Measurements from ENCODE around the gene ABCC3. TPM values are rescaled to one million over a fixed set of nuclear protein-coding genes. Genes with fewer than 3 reads are reported as not detected.

Gene ABCC3
- total and polyA plus RNA-seq, 2 of the 8 experiments (the other 6 are each of a cell fraction or from before 2014, with no cell fraction given): 0.35 to 0.37 TPM

- TF ChIP-seq ATF2 (IDR thresholded peaks at IDR 0.05; ENCODE audit: low read length) (no peak), FOSL1 (IDR thresholded peaks at IDR 0.05; ENCODE audit: insufficient read depth, low read depth, low read length) (no peak), POU5F1 (IDR thresholded peaks at IDR 0.05; ENCODE audit: low read depth, low read length) (no peak), YY1 (IDR thresholded peaks at IDR 0.05; ENCODE audit: low read depth, low read length) (0 out of 2 replicates have a peak, but pooled peaks have one; percentile 23), BCL11A (IDR thresholded peaks at IDR 0.05; ENCODE audit: low read depth in 2 of 2, low read length in 2 of 2) (no peak), TAF7 (optimal IDR thresholded peaks at IDR 0.05; ENCODE audit: borderline replicate concordance, low read depth, low read length) (no peak), POLR2AphosphoS5 (IDR thresholded peaks at IDR 0.05; ENCODE audit: low read depth, low read length) (no peak), CBX8 (IDR thresholded peaks at IDR 0.05; ENCODE audit: borderline replicate concordance, low read depth, low read length) (no peak), CTBP2 (IDR thresholded peaks at IDR 0.05; ENCODE audit: borderline replicate concordance, insufficient read depth, insufficient read length, low read length) (no peak), BRCA1 (IDR thresholded peaks at IDR 0.05; ENCODE audit: low read depth, low read length) (no peak), BACH1 (IDR thresholded peaks at IDR 0.05; ENCODE audit: low read length) (no peak), CREB1 (IDR thresholded peaks at IDR 0.05) (no peak), SP1 (IDR thresholded peaks at IDR 0.05; ENCODE audit: low read depth, low read length) (no peak), SP2 (IDR thresholded peaks at IDR 0.05; ENCODE audit: low read length) (no peak)
- TF ChIP-seq, protein P1, sequence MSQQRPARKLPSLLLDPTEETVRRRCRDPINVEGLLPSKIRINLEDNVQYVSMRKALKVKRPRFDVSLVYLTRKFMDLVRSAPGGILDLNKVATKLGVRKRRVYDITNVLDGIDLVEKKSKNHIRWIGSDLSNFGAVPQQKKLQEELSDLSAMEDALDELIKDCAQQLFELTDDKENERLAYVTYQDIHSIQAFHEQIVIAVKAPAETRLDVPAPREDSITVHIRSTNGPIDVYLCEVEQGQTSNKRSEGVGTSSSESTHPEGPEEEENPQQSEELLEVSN (IDR thresholded peaks at IDR 0.05): 0 out of 2 replicates have a peak, but pooled peaks have one; percentile 13
Measured at GRCh38 chr17:50634915-50635731, 442 bp downstream of the ABCC3 start (continued).

Measured in H1 (cell line).